ENCODE data around the gene CENPN. TPM values are rescaled to one million over a fixed set of nuclear protein-coding genes. Genes with fewer than 3 reads are reported as not detected.

The CENPN gene
- total RNA-seq, 1 donor from 2014 or later = 63.3 TPM

GRCh38 chr16:80982646-80983045, 24.4 kb upstream of the CENPN start:
- intact Hi-C loops (cut with micrococcal nuclease) = no loop called here
- Mint-ChIP-seq H3K4me1 (peaks cover 15% of the 10 kb centered on the region), H3K9me3 (no peaks in the 10 kb centered on the region), H3K36me3 (ENCODE audit: low read depth) (peaks cover 31% of the 10 kb centered on the region), H3K27ac (no peak overlapping the region), H3K4me3 (no peak overlapping the region), H3K27me3 (no peaks in the 10 kb centered on the region)
- no peak for DNase-seq

GRCh38 chr16:80984124-80984892, 22.7 kb upstream of the CENPN start:
- Mint-ChIP-seq H3K9me3 (no peaks in the 10 kb centered on the region), H3K36me3 (ENCODE audit: low read depth) (peaks cover 27% of the 10 kb centered on the region)
- DNase-seq = no peak

GRCh38 chr16:80985611-80986010, 21.4 kb upstream of the CENPN start:
- Mint-ChIP-seq H3K4me3 (no peak overlapping the region), H3K36me3 (ENCODE audit: low read depth) (peaks cover 30% of the 10 kb centered on the region), H3K27ac (peak overlapping the region; percentile 48), H3K4me1 (peaks cover 23% of the 10 kb centered on the region), H3K9me3 (no peaks in the 10 kb centered on the region), H3K27me3 (no peaks in the 10 kb centered on the region)
- intact Hi-C loops (cut with micrococcal nuclease) = no loop called here
- no peak for DNase-seq

More at GRCh38 chr16:80984124-80984892, 22.7 kb upstream of the CENPN start:
- no peak overlapping the region for H3K27ac Mint-ChIP-seq
- no peaks in the 10 kb centered on the region for H3K27me3 Mint-ChIP-seq
- peaks cover 16% of the 10 kb centered on the region for H3K4me1 Mint-ChIP-seq
- H3K4me3 Mint-ChIP-seq = no peak overlapping the region
- intact Hi-C loops (cut with micrococcal nuclease) = no loop called here

- Mint-ChIP-seq H3K4me3 (no peak overlapping the region), H3K36me3 (ENCODE audit: low read depth) (peaks cover 29% of the 10 kb centered on the region), H3K27ac (no peak overlapping the region), H3K27me3 (no peaks in the 10 kb centered on the region), H3K4me1 (peaks cover 26% of the 10 kb centered on the region), H3K9me3 (no peaks in the 10 kb centered on the region)
- no peak for DNase-seq
- intact Hi-C loops (cut with micrococcal nuclease) = no loop called here
Measured at GRCh38 chr16:80986557-80986956, 20.5 kb upstream of the CENPN start.

GRCh38 chr16:80988756-80989155, 18.3 kb upstream of the CENPN start:
- no peak overlapping the region for H3K27ac Mint-ChIP-seq
- H3K4me1 Mint-ChIP-seq = peaks cover 34% of the 10 kb centered on the region
- no peaks in the 10 kb centered on the region for H3K27me3 Mint-ChIP-seq
- no peak overlapping the region for H3K4me3 Mint-ChIP-seq
- H3K9me3 Mint-ChIP-seq = no peaks in the 10 kb centered on the region
- H3K36me3 Mint-ChIP-seq (ENCODE audit: low read depth) = peaks cover 37% of the 10 kb centered on the region
- intact Hi-C loops (cut with micrococcal nuclease) = no loop called here
- DNase-seq = no peak

- DNase-seq = no peak
- intact Hi-C loops (cut with micrococcal nuclease) = loop anchor here (10.0 kb wide), 1 partner anchor 45 kb away; no protein-coding TSS in a partner anchor
- no peaks in the 10 kb centered on the region for H3K27me3 Mint-ChIP-seq
- no peaks in the 10 kb centered on the region for H3K9me3 Mint-ChIP-seq
- no peak overlapping the region for H3K27ac Mint-ChIP-seq
- H3K36me3 Mint-ChIP-seq (ENCODE audit: low read depth) = peaks cover 43% of the 10 kb centered on the region
- H3K4me3 Mint-ChIP-seq = no peak overlapping the region
- H3K4me1 Mint-ChIP-seq = peaks cover 41% of the 10 kb centered on the region
Measured at GRCh38 chr16:80989801-80990200, 17.2 kb upstream of the CENPN start.

GRCh38 chr16:80990577-80990976, 16.4 kb upstream of the CENPN start:
- no peak for DNase-seq
- no peak overlapping the region for H3K27ac Mint-ChIP-seq
- no peak overlapping the region for H3K4me3 Mint-ChIP-seq
- intact Hi-C loops (cut with micrococcal nuclease) = loop anchor here (10.0 kb wide), 1 partner anchor 46 kb away; no protein-coding TSS in a partner anchor
- H3K9me3 Mint-ChIP-seq = no peaks in the 10 kb centered on the region
- H3K36me3 Mint-ChIP-seq (ENCODE audit: low read depth) = peaks cover 43% of the 10 kb centered on the region
- no peaks in the 10 kb centered on the region for H3K27me3 Mint-ChIP-seq
- peaks cover 39% of the 10 kb centered on the region for H3K4me1 Mint-ChIP-seq

GRCh38 chr16:80990978-80991377, 16.0 kb upstream of the CENPN start:
- Mint-ChIP-seq H3K27ac (no peak overlapping the region), H3K4me1 (peaks cover 38% of the 10 kb centered on the region), H3K27me3 (no peaks in the 10 kb centered on the region), H3K36me3 (ENCODE audit: low read depth) (peaks cover 44% of the 10 kb centered on the region), H3K9me3 (no peaks in the 10 kb centered on the region), H3K4me3 (no peak overlapping the region)
- intact Hi-C loops (cut with micrococcal nuclease) = loop anchor here (10.0 kb wide), 1 partner anchor 46 kb away; no protein-coding TSS in a partner anchor
- DNase-seq = no peak

- no peak overlapping the region for H3K27ac Mint-ChIP-seq
Measured at GRCh38 chr16:80991792-80992430, 15.1 kb upstream of the CENPN start.

GRCh38 chr16:80992676-80993293, 14.2 kb upstream of the CENPN start:
- Mint-ChIP-seq H3K4me1 (peaks cover 36% of the 10 kb centered on the region), H3K36me3 (ENCODE audit: low read depth) (peaks cover 42% of the 10 kb centered on the region), H3K27ac (peak overlapping the region; percentile 59), H3K9me3 (no peaks in the 10 kb centered on the region), H3K4me3 (no peak overlapping the region), H3K27me3 (no peaks in the 10 kb centered on the region)
- intact Hi-C loops (cut with micrococcal nuclease) = loop anchor here (10.0 kb wide), 1 partner anchor 48 kb away; no protein-coding TSS in a partner anchor
- DNase-seq = no peak

More at GRCh38 chr16:80991792-80992430, 15.1 kb upstream of the CENPN start:
- Mint-ChIP-seq H3K9me3 (no peaks in the 10 kb centered on the region), H3K4me3 (no peak overlapping the region), H3K27me3 (no peaks in the 10 kb centered on the region), H3K4me1 (peaks cover 36% of the 10 kb centered on the region), H3K36me3 (ENCODE audit: low read depth) (peaks cover 42% of the 10 kb centered on the region)
- no peak for DNase-seq
- intact Hi-C loops (cut with micrococcal nuclease) = loop anchor here (10.0 kb wide), 1 partner anchor 47 kb away; no protein-coding TSS in a partner anchor

GRCh38 chr16:80993307-80993706, 13.7 kb upstream of the CENPN start:
- peaks cover 39% of the 10 kb centered on the region for H3K4me1 Mint-ChIP-seq
- no peak overlapping the region for H3K4me3 Mint-ChIP-seq
- peak overlapping the region; percentile 59 for H3K27ac Mint-ChIP-seq
- H3K9me3 Mint-ChIP-seq = no peaks in the 10 kb centered on the region
- peaks cover 40% of the 10 kb centered on the region for H3K36me3 Mint-ChIP-seq (ENCODE audit: low read depth)
- intact Hi-C loops (cut with micrococcal nuclease) = loop anchor here (10.0 kb wide), 1 partner anchor 49 kb away; no protein-coding TSS in a partner anchor
- no peak for DNase-seq
- H3K27me3 Mint-ChIP-seq = no peaks in the 10 kb centered on the region

GRCh38 chr16:80993834-80994233, 13.2 kb upstream of the CENPN start:
- DNase-seq = no peak
- Mint-ChIP-seq H3K36me3 (ENCODE audit: low read depth) (peaks cover 40% of the 10 kb centered on the region), H3K9me3 (peaks cover 2% of the 10 kb centered on the region), H3K27ac (peak overlapping the region; percentile 49), H3K4me3 (no peak overlapping the region), H3K27me3 (no peaks in the 10 kb centered on the region), H3K4me1 (peaks cover 42% of the 10 kb centered on the region)
- intact Hi-C loops (cut with micrococcal nuclease) = loop anchor here (10.0 kb wide), 1 partner anchor 49 kb away; no protein-coding TSS in a partner anchor

GRCh38 chr16:80994451-80994850, 12.6 kb upstream of the CENPN start:
- DNase-seq = no peak
- Mint-ChIP-seq H3K4me1 (peaks cover 48% of the 10 kb centered on the region), H3K9me3 (peaks cover 8% of the 10 kb centered on the region), H3K27ac (no peak overlapping the region), H3K4me3 (no peak overlapping the region), H3K27me3 (no peaks in the 10 kb centered on the region), H3K36me3 (ENCODE audit: low read depth) (peaks cover 45% of the 10 kb centered on the region)
- intact Hi-C loops (cut with micrococcal nuclease) = loop anchor here (10.0 kb wide), 1 partner anchor 50 kb away; no protein-coding TSS in a partner anchor
